ENCODE measurements around the gene TIMM50. TPM values are rescaled to one million over a fixed set of nuclear protein-coding genes. Genes with fewer than 3 reads are reported as not detected.
A peak's percentile ranks its signal among the peaks of the same experiment; 100 is the strongest.

TIMM50 gene
- total and polyA plus RNA-seq, 2 of the 13 experiments (the other 11 are each of a cell fraction or from before 2014, with no cell fraction given), result 91.1 to 92.5 TPM

DNA sequence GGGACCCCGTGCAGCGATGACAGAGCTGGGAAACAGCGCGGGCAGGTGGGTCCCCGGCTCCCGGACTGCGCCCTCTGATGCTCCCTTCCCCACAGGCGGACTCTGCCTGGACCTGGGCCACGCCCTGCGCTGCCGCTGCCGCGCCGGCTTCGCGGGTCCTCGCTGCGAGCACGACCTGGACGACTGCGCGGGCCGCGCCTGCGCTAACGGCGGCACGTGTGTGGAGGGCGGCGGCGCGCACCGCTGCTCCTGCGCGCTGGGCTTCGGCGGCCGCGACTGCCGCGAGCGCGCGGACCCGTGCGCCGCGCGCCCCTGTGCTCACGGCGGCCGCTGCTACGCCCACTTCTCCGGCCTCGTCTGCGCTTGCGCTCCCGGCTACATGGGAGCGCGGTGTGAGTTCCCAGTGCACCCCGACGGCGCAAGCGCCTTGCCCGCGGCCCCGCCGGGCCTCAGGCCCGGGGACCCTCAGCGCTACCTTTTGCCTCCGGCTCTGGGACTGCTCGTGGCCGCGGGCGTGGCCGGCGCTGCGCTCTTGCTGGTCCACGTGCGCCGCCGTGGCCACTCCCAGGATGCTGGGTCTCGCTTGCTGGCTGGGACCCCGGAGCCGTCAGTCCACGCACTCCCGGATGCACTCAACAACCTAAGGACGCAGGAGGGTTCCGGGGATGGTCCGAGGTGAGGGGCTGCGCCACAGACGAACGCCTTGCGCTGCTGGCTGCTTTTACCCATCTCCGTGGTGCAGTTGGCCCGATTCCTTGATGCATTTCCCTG lies 26.5 kb downstream of the TIMM50 start (continued):
- TF ChIP-seq, protein P1, sequence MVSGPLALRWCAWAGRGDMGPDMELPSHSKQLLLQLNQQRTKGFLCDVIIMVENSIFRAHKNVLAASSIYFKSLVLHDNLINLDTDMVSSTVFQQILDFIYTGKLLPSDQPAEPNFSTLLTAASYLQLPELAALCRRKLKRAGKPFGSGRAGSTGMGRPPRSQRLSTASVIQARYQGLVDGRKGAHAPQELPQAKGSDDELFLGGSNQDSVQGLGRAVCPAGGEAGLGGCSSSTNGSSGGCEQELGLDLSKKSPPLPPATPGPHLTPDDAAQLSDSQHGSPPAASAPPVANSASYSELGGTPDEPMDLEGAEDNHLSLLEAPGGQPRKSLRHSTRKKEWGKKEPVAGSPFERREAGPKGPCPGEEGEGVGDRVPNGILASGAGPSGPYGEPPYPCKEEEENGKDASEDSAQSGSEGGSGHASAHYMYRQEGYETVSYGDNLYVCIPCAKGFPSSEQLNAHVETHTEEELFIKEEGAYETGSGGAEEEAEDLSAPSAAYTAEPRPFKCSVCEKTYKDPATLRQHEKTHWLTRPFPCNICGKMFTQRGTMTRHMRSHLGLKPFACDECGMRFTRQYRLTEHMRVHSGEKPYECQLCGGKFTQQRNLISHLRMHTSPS (CRISPR knock-in tag; IDR thresholded peaks at IDR 0.05; ENCODE audit: low read depth), result peak; percentile 27; the same call in 1 of the 2 replicates
- peak; percentile 89 for TF ChIP-seq TSC22D2 (CRISPR knock-in tag; IDR thresholded peaks at IDR 0.05; ENCODE audit: borderline replicate concordance)
- TF ChIP-seq PLSCR1 (CRISPR knock-in tag; IDR thresholded peaks at IDR 0.05; ENCODE audit: borderline replicate concordance), result no peak
- no peak for TF ChIP-seq TRIM24 (CRISPR knock-in tag; IDR thresholded peaks at IDR 0.05)
- TF ChIP-seq KLF15 (CRISPR knock-in tag; IDR thresholded peaks at IDR 0.05; ENCODE audit: borderline replicate concordance), result peak; percentile 78; the same call in 1 of the 2 replicates
- no peak for TF ChIP-seq SKI (IDR thresholded peaks at IDR 0.05; ENCODE audit: partially characterized antibody)
- TF ChIP-seq, protein P2, sequence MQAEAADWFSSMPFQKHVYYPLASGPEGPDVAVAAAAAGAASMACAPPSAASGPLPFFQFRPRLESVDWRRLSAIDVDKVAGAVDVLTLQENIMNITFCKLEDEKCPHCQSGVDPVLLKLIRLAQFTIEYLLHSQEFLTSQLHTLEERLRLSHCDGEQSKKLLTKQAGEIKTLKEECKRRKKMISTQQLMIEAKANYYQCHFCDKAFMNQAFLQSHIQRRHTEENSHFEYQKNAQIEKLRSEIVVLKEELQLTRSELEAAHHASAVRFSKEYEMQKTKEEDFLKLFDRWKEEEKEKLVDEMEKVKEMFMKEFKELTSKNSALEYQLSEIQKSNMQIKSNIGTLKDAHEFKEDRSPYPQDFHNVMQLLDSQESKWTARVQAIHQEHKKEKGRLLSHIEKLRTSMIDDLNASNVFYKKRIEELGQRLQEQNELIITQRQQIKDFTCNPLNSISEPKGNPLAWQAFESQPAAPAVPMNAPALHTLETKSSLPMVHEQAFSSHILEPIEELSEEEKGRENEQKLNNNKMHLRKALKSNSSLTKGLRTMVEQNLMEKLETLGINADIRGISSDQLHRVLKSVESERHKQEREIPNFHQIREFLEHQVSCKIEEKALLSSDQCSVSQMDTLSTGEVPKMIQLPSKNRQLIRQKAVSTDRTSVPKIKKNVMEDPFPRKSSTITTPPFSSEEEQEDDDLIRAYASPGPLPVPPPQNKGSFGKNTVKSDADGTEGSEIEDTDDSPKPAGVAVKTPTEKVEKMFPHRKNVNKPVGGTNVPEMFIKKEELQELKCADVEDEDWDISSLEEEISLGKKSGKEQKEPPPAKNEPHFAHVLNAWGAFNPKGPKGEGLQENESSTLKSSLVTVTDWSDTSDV (CRISPR knock-in tag; IDR thresholded peaks at IDR 0.05), result peak; percentile 76; the same call in 1 of the 2 replicates
- no peak for TF ChIP-seq SMAD3 (CRISPR knock-in tag; IDR thresholded peaks at IDR 0.05)
- no peak for TF ChIP-seq TBL1XR1 (IDR thresholded peaks at IDR 0.05; ENCODE audit: borderline replicate concordance, low read length, partially characterized antibody)
- TF ChIP-seq HMG20A (CRISPR knock-in tag; IDR thresholded peaks at IDR 0.05; ENCODE audit: borderline replicate concordance), result no peak
- no peak for TF ChIP-seq SRSF1 (optimal IDR thresholded peaks at IDR 0.05; ENCODE audit: low read depth, low read length)
- TF ChIP-seq AGO2 (optimal IDR thresholded peaks at IDR 0.05; ENCODE audit: low read depth, low read length), result no peak
- TF ChIP-seq NFYB (CRISPR knock-in tag; IDR thresholded peaks at IDR 0.05), result no peak
- TF ChIP-seq, protein P3, sequence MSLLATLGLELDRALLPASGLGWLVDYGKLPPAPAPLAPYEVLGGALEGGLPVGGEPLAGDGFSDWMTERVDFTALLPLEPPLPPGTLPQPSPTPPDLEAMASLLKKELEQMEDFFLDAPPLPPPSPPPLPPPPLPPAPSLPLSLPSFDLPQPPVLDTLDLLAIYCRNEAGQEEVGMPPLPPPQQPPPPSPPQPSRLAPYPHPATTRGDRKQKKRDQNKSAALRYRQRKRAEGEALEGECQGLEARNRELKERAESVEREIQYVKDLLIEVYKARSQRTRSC (CRISPR knock-in tag; IDR thresholded peaks at IDR 0.05; ENCODE audit: low read depth), result peak; percentile 82; the same call in 1 of the 2 replicates
- TF ChIP-seq GTF3A (CRISPR knock-in tag; conservative IDR thresholded peaks at IDR 0.05), result no peak
- TF ChIP-seq ZNF780A (CRISPR knock-in tag; IDR thresholded peaks at IDR 0.05), result peak; percentile 83; the same call in 1 of the 2 replicates
- no peak for TF ChIP-seq KLF13 (CRISPR knock-in tag; IDR thresholded peaks at IDR 0.05)
- TF ChIP-seq HOXA3 (CRISPR knock-in tag; IDR thresholded peaks at IDR 0.05), result peak; percentile 91
- no peak for TF ChIP-seq ZNF83 (CRISPR knock-in tag; IDR thresholded peaks at IDR 0.05; ENCODE audit: borderline replicate concordance)
- TF ChIP-seq, protein P4, sequence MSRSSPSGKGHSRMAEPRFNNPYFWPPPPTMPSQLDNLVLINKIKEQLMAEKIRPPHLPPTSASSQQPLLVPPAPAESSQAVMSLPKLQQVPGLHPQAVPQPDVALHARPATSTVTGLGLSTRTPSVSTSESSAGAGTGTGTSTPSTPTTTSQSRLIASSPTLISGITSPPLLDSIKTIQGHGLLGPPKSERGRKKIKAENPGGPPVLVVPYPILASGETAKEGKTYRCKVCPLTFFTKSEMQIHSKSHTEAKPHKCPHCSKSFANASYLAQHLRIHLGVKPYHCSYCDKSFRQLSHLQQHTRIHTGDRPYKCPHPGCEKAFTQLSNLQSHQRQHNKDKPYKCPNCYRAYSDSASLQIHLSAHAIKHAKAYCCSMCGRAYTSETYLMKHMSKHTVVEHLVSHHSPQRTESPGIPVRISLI (CRISPR knock-in tag; IDR thresholded peaks at IDR 0.05; ENCODE audit: borderline replicate concordance), result no peak; the same call in 1 of the 2 replicates

Data from HepG2 (cell line).